SK-N-SH treated with all-trans-retinoic acid at 6 μM for 48 hours (cell line): ENCODE results near the gene EPB41L5.

Experiments
- ATAC-seq: fragments of 200-7000 bp; cut with Tn5 transposase; 3 replicates; pipeline ENCODE4 v1.9.1; 2020; ENCODE audit warnings: mild to moderate bottlenecking, moderate library complexity
- ARNTL ChIP-seq: fragments of 450-650 bp; formaldehyde crosslinking; IDR thresholded peaks from 2 replicates; pipeline ENCODE4 v1.5.0; 2020; ENCODE audit warnings: low read depth, mild to moderate bottlenecking, moderate library complexity, borderline replicate concordance
- BACH2 ChIP-seq: fragments of 250-450 bp; sonication (Bioruptor Pico); IDR thresholded peaks from 2 replicates; pipeline ENCODE4 v1.9.0; 2021; ENCODE audit warnings: mild to moderate bottlenecking, borderline replicate concordance
- CSDC2 ChIP-seq: fragments of 250-450 bp; sonication (Bioruptor Pico); IDR thresholded peaks from 2 replicates; pipeline ENCODE4 v1.5.0; 2020; ENCODE audit warnings: mild to moderate bottlenecking, moderate library complexity
- ESRRG ChIP-seq: fragments of 250-450 bp; sonication (Bioruptor Pico); IDR thresholded peaks from 2 replicates; pipeline ENCODE4 v1.6.1; 2021; ENCODE audit warnings: mild to moderate bottlenecking
- GLIS3 ChIP-seq: fragments of 250-450 bp; sonication (Bioruptor Pico); IDR thresholded peaks from 2 replicates; pipeline ENCODE4 v1.5.0; 2020; ENCODE audit warnings: mild to moderate bottlenecking, moderate library complexity
- ISL1 ChIP-seq: fragments of 250-450 bp; sonication (Bioruptor Pico); IDR thresholded peaks from 2 replicates; pipeline ENCODE4 v2.1.2; 2022; ENCODE audit warnings: mild to moderate bottlenecking, moderate library complexity
- OSR1 ChIP-seq: fragments of 250-450 bp; sonication (Bioruptor Pico); IDR thresholded peaks from 2 replicates; pipeline ENCODE4 v1.8.0; 2022; ENCODE audit warnings: moderate library complexity, mild to moderate bottlenecking, inconsistent platforms
- PPARA ChIP-seq: fragments of 250-450 bp; sonication (Bioruptor Pico); IDR thresholded peaks from 2 replicates; pipeline ENCODE4 v1.5.0; 2020; ENCODE audit warnings: mild to moderate bottlenecking, borderline replicate concordance
- RARB ChIP-seq: fragments of 250-450 bp; sonication (Bioruptor Pico); IDR thresholded peaks from 2 replicates; pipeline ENCODE4 v1.8.0; 2021; ENCODE audit warnings: mild to moderate bottlenecking, moderate library complexity
- SNAI2 ChIP-seq: fragments of 250-450 bp; sonication (Bioruptor Pico); IDR thresholded peaks from 2 replicates; pipeline ENCODE4 v1.5.0; 2020; ENCODE audit warnings: mild to moderate bottlenecking, moderate library complexity
- TCF4 ChIP-seq: fragments of 250-450 bp; sonication (Bioruptor Pico); IDR thresholded peaks from 2 replicates; pipeline ENCODE4 v1.8.0; 2021; ENCODE audit warnings: mild to moderate bottlenecking, moderate library complexity, borderline replicate concordance
- TOX ChIP-seq: fragments of 250-450 bp; sonication (Bioruptor Pico); IDR thresholded peaks from 2 replicates; pipeline ENCODE4 v1.8.0; 2021; ENCODE audit warnings: mild to moderate bottlenecking, moderate library complexity, borderline replicate concordance
- ZC3H10 ChIP-seq: fragments of 250-450 bp; sonication (Bioruptor Pico); IDR thresholded peaks from 2 replicates; pipeline ENCODE4 v1.5.1; 2021; ENCODE audit warnings: mild to moderate bottlenecking, moderate library complexity
- ZFP3 ChIP-seq: fragments of 250-450 bp; sonication (Bioruptor Pico); IDR thresholded peaks from 2 replicates; pipeline ENCODE4 v1.5.0; 2020; ENCODE audit warnings: mild to moderate bottlenecking, moderate library complexity
- ZFP30 ChIP-seq: fragments of 450-650 bp; formaldehyde crosslinking; IDR thresholded peaks from 2 replicates; pipeline ENCODE4 v1.5.0; 2022; ENCODE audit warnings: mild to moderate bottlenecking, moderate library complexity
- ZNF565 ChIP-seq: fragments of 450-650 bp; formaldehyde crosslinking; conservative IDR thresholded peaks from 2 replicates; pipeline ENCODE4 v1.5.0; 2020; ENCODE audit warnings: low read depth, mild to moderate bottlenecking, moderate library complexity
- ZNF70 ChIP-seq: fragments of 450-650 bp; formaldehyde crosslinking; IDR thresholded peaks from 2 replicates; pipeline ENCODE4 v1.5.0; 2020; ENCODE audit warnings: mild to moderate bottlenecking, moderate library complexity
- ZNF8 ChIP-seq: fragments of 450-650 bp; formaldehyde crosslinking; IDR thresholded peaks from 2 replicates; pipeline ENCODE4 v1.5.0; 2020; ENCODE audit warnings: mild to moderate bottlenecking, moderate library complexity
- TF ChIP-seq, protein P1 (sequence below): fragments of 250-450 bp; sonication (Bioruptor Pico); IDR thresholded peaks from 2 replicates; pipeline ENCODE4 v1.5.1; 2020; ENCODE audit warnings: low read depth, mild to moderate bottlenecking, moderate library complexity
- TF ChIP-seq, protein P2 (sequence below): fragments of 250-450 bp; sonication (Bioruptor Pico); IDR thresholded peaks from 2 replicates; pipeline ENCODE4 v1.5.0; 2020; ENCODE audit warnings: mild to moderate bottlenecking, moderate library complexity
- TF ChIP-seq, protein P3 (sequence below): fragments of 250-450 bp; sonication (Bioruptor Pico); IDR thresholded peaks from 2 replicates; pipeline ENCODE4 v1.8.0; 2021; ENCODE audit warnings: low read depth, mild to moderate bottlenecking, moderate library complexity, borderline replicate concordance
- TF ChIP-seq, protein P4 (sequence below): fragments of 250-450 bp; sonication (Bioruptor Pico); IDR thresholded peaks from 2 replicates; pipeline ENCODE4 v1.5.1; 2021; ENCODE audit warnings: mild to moderate bottlenecking, moderate library complexity
- TF ChIP-seq, protein P5 (sequence below): fragments of 250-450 bp; sonication (Bioruptor Pico); IDR thresholded peaks from 2 replicates; pipeline ENCODE4 v1.8.0; 2020; ENCODE audit warnings: mild to moderate bottlenecking, moderate library complexity, borderline replicate concordance

EPB41L5 gene

DNA sequence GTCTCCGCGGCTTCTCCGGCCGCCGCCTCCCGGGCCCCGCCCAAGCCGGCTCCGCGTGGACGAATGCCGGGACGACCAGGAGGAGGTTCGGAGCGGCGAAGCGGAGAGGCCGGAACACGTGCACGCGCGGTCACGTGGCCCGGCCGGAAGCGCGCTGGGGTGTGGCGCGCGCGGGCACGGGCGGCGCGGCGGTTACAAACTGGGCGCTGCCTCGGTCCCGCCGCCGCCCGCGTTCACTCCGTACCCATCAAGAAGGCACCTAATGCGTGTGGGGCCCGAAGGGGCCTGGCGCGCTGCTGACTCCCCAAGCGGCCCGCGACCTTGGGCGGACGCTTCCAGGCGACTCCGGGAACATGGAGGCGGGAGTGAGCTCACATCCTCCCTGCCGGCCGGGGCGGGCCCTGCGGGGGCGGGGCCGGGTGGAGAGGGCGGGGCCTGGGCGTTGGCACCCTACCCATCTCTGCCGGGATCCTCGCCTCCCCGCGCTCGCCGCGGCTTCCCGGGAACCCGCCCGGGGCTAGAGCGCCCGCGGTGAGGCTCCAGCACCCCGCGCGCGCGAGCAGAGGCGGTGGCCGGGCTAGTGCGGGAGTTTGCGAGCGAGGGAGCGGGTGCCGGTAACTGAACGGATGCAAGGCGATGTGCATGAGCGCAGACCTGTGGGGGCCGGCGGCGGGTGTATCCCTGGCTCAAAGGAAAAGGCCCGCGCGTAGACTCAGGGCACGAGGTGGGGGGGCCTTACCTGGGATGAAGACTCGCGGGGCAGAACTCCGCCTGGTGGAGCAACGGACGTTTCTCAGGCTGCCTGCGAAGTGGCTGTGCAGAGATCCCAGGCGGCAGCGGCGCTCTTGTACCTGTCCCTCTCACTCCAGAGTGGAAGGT, 210.4 kb downstream of the EPB41L5 start, which contains the start of gene TMEM185B:
TSS of gene TMEM185B (minus strand) at position 367 of the 879 bp plus-strand sequence. CDS start 424 bp downstream, outside the sequence.
- peak; percentile 95 for ATAC-seq
- TF ChIP-seq ZFP3 (CRISPR knock-in tag) (peak; percentile 74), SNAI2 (CRISPR knock-in tag) (peak; percentile 74; the same call in 1 of the 2 replicates), ZNF70 (CRISPR knock-in tag) (no peak), ARNTL (CRISPR knock-in tag) (peak; percentile 92), ZC3H10 (CRISPR knock-in tag) (no peak), TOX (CRISPR knock-in tag) (no peak), ZFP30 (CRISPR knock-in tag) (no peak), CSDC2 (CRISPR knock-in tag) (peak; percentile 95), BACH2 (CRISPR knock-in tag) (0 out of 2 replicates have a peak, but pooled peaks have one; percentile 29), TCF4 (CRISPR knock-in tag) (no peak), ESRRG (0 out of 2 replicates have a peak, but pooled peaks have one; percentile 39), GLIS3 (CRISPR knock-in tag) (no peak), ISL1 (CRISPR knock-in tag) (peak; percentile 31; the same call in 1 of the 2 replicates), ZNF8 (peak; percentile 53; the same call in 1 of the 2 replicates), OSR1 (CRISPR knock-in tag) (no peak), PPARA (CRISPR knock-in tag) (peak; percentile 31; the same call in 1 of the 2 replicates), RARB (no peak), ZNF565 (CRISPR knock-in tag) (no peak; the same call in 1 of the 2 replicates)
- TF ChIP-seq, protein P1, sequence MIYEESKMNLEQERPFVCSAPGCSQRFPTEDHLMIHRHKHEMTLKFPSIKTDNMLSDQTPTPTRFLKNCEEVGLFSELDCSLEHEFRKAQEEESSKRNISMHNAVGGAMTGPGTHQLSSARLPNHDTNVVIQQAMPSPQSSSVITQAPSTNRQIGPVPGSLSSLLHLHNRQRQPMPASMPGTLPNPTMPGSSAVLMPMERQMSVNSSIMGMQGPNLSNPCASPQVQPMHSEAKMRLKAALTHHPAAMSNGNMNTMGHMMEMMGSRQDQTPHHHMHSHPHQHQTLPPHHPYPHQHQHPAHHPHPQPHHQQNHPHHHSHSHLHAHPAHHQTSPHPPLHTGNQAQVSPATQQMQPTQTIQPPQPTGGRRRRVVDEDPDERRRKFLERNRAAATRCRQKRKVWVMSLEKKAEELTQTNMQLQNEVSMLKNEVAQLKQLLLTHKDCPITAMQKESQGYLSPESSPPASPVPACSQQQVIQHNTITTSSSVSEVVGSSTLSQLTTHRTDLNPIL (CRISPR knock-in tag), result no peak
- TF ChIP-seq, protein P2, sequence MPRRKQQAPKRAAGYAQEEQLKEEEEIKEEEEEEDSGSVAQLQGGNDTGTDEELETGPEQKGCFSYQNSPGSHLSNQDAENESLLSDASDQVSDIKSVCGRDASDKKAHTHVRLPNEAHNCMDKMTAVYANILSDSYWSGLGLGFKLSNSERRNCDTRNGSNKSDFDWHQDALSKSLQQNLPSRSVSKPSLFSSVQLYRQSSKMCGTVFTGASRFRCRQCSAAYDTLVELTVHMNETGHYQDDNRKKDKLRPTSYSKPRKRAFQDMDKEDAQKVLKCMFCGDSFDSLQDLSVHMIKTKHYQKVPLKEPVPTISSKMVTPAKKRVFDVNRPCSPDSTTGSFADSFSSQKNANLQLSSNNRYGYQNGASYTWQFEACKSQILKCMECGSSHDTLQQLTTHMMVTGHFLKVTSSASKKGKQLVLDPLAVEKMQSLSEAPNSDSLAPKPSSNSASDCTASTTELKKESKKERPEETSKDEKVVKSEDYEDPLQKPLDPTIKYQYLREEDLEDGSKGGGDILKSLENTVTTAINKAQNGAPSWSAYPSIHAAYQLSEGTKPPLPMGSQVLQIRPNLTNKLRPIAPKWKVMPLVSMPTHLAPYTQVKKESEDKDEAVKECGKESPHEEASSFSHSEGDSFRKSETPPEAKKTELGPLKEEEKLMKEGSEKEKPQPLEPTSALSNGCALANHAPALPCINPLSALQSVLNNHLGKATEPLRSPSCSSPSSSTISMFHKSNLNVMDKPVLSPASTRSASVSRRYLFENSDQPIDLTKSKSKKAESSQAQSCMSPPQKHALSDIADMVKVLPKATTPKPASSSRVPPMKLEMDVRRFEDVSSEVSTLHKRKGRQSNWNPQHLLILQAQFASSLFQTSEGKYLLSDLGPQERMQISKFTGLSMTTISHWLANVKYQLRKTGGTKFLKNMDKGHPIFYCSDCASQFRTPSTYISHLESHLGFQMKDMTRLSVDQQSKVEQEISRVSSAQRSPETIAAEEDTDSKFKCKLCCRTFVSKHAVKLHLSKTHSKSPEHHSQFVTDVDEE (CRISPR knock-in tag), result peak; percentile 94
- TF ChIP-seq, protein P3, sequence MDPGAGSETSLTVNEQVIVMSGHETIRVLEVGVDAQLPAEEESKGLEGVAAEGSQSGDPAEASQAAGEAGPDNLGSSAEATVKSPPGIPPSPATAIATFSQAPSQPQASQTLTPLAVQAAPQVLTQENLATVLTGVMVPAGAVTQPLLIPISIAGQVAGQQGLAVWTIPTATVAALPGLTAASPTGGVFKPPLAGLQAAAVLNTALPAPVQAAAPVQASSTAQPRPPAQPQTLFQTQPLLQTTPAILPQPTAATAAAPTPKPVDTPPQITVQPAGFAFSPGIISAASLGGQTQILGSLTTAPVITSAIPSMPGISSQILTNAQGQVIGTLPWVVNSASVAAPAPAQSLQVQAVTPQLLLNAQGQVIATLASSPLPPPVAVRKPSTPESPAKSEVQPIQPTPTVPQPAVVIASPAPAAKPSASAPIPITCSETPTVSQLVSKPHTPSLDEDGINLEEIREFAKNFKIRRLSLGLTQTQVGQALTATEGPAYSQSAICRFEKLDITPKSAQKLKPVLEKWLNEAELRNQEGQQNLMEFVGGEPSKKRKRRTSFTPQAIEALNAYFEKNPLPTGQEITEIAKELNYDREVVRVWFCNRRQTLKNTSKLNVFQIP, result no peak
- TF ChIP-seq, protein P4, sequence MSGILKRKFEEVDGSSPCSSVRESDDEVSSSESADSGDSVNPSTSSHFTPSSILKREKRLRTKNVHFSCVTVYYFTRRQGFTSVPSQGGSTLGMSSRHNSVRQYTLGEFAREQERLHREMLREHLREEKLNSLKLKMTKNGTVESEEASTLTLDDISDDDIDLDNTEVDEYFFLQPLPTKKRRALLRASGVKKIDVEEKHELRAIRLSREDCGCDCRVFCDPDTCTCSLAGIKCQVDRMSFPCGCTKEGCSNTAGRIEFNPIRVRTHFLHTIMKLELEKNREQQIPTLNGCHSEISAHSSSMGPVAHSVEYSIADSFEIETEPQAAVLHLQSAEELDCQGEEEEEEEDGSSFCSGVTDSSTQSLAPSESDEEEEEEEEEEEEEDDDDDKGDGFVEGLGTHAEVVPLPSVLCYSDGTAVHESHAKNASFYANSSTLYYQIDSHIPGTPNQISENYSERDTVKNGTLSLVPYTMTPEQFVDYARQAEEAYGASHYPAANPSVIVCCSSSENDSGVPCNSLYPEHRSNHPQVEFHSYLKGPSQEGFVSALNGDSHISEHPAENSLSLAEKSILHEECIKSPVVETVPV (CRISPR knock-in tag), result no peak
- TF ChIP-seq, protein P5, sequence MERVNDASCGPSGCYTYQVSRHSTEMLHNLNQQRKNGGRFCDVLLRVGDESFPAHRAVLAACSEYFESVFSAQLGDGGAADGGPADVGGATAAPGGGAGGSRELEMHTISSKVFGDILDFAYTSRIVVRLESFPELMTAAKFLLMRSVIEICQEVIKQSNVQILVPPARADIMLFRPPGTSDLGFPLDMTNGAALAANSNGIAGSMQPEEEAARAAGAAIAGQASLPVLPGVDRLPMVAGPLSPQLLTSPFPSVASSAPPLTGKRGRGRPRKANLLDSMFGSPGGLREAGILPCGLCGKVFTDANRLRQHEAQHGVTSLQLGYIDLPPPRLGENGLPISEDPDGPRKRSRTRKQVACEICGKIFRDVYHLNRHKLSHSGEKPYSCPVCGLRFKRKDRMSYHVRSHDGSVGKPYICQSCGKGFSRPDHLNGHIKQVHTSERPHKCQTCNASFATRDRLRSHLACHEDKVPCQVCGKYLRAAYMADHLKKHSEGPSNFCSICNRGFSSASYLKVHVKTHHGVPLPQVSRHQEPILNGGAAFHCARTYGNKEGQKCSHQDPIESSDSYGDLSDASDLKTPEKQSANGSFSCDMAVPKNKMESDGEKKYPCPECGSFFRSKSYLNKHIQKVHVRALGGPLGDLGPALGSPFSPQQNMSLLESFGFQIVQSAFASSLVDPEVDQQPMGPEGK, result no peak; the same call in none of the 2 replicates

DNA sequence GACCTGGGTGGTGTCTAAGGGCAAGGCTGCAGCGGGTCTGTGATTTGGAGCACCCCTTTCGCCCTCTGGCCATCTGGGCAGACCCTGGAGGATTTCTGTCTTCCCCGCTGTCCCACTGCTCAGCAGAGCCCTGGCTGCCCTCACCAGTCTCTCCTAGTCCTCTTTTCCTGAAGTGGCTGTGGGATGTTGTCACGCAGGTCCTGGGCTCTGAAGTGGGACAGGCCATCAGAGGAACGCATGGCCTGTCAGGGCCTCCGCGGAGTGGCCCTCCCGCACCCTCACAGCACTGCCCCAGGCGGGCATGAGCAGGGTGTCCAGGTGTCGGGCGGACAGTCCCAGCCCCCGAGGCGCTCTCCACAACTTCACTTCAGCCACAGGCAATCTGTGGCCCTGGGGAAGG, 211.4 kb downstream of the EPB41L5 start:
- ATAC-seq, result no peak
- TF ChIP-seq ARNTL (CRISPR knock-in tag) (no peak), ZC3H10 (CRISPR knock-in tag) (no peak), ZNF70 (CRISPR knock-in tag) (no peak), BACH2 (CRISPR knock-in tag) (no peak), RARB (no peak), ESRRG (no peak)
- TF ChIP-seq, all 23 proteins: peak for 0
